OCI-LY1 (cell line): ENCODE data around the gene ZNF407.

Experiments
- EZH2 ChIP-seq: fragments of 200-600 bp; sonication (generic), shearing (Covaris generic); IDR thresholded peaks from 2 replicates; pipeline ENCODE4 v1.8.0; 2017; ENCODE audit warnings: borderline replicate concordance, mixed run types, mild to moderate bottlenecking, antibody characterized with exemption, low read length, moderate library complexity, mixed read lengths
- TF ChIP-seq, protein P1 (sequence below): fragments of 200-600 bp; sonication (generic), shearing (Covaris generic); IDR thresholded peaks from 2 replicates; pipeline ENCODE4 v1.5.1; 2017; ENCODE audit warnings: mild to moderate bottlenecking, antibody characterized with exemption, low read length, moderate library complexity, mixed read lengths

DNA sequence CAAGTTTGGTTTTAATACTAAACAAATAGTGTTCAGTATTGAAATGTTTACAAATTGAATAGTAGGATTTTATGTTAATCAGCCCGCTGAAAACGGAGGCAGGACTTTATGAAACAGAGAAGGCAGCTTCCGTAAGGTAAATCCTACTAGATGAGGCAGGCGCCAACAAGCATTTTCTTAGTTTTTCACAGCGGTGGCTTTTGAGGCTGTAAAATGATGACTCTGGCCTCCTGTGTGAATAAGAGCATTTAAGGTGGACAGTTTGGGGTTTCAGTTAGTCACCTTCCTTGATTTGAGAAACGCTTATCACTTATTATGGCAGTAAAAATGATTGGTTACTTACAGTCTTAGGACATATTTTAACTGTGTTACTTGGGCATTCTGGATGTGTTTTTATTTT, 398.4 kb downstream of the ZNF407 start:
- TF ChIP-seq, protein P1, sequence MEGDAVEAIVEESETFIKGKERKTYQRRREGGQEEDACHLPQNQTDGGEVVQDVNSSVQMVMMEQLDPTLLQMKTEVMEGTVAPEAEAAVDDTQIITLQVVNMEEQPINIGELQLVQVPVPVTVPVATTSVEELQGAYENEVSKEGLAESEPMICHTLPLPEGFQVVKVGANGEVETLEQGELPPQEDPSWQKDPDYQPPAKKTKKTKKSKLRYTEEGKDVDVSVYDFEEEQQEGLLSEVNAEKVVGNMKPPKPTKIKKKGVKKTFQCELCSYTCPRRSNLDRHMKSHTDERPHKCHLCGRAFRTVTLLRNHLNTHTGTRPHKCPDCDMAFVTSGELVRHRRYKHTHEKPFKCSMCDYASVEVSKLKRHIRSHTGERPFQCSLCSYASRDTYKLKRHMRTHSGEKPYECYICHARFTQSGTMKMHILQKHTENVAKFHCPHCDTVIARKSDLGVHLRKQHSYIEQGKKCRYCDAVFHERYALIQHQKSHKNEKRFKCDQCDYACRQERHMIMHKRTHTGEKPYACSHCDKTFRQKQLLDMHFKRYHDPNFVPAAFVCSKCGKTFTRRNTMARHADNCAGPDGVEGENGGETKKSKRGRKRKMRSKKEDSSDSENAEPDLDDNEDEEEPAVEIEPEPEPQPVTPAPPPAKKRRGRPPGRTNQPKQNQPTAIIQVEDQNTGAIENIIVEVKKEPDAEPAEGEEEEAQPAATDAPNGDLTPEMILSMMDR, result no peak
- TF ChIP-seq EZH2, result no peak
